Midbrain (tissue), 1 donor: ENCODE measurements around the gene CFAP54.
A peak's percentile ranks its signal among the peaks of the same experiment; 100 is the strongest.
"Not testable (repeated sequence)": the region's sequence is repeated elsewhere in the genome, so short reads cannot be mapped to it uniquely, and the experiment has no call there.

Experiments used
- DNase-seq: peaks from one replicate; lab custom pipeline; 2025; lab: John Stamatoyannopoulos, UW

Gene CFAP54

DNA sequence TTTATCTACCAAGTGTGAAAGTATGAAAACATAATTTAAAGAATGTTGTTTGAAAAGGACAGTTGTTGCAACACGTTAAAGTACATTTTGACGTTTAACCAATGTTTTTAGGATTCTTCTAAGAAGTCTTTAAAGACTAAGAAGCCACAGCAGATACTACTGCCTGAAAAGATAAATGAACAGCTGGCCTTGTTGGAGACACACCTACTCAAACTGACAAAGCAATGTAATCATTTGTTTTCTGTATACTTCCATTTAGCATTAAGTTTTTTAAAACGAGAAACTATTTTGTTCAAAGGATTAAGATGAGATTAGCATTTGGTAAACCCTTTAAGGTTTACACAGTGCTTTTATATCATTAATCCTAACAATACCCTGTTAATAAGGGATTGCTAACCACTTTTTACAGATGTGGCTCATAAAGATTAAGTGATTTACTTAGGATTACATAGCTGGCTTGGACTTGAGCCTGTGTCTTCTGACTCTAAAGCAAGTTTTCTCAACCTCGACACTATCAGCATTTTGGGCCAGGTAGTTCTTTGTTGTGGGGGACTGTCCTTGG is 134.4 kb downstream of the CFAP54 start:
- DNase-seq: no peak

DNA sequence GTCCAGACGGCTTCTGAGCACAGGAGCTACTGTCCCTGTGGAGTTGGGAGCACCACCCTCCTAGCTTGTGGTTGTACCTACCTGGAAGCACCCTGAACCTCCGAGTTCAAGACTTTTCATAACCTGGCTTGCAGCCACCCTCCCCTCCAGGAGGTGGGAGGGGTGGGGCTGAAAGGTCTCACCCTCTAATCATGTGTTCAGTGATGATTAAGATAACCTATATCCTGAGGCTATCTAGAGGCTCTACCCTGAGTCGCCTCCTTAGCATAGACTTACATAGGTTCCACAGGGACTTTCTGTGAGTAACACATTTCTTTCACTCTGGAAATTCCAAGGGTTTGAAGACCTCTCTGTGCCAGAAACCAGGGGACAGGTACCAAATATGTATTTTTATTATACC is 146.5 kb downstream of the CFAP54 start:
- no peak for DNase-seq

DNA sequence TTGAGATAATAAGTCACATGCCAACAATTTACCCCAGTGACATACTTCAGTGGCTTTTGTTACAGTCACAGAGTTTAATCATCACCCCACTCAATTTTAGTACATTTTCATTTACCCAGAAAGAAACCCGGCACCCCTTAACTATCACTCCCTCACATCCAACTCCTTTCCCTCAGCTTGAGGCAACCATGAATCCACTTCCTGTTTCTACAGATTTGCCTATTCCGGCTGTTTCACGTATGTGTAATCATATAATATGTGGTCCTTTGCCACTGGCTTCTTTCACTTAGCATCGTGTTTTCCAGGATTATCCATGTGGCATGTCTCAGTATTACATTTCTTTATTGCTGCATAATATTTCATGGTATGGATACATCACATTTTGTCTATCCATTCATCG is 147.5 kb downstream of the CFAP54 start:
- DNase-seq: no peak

DNA sequence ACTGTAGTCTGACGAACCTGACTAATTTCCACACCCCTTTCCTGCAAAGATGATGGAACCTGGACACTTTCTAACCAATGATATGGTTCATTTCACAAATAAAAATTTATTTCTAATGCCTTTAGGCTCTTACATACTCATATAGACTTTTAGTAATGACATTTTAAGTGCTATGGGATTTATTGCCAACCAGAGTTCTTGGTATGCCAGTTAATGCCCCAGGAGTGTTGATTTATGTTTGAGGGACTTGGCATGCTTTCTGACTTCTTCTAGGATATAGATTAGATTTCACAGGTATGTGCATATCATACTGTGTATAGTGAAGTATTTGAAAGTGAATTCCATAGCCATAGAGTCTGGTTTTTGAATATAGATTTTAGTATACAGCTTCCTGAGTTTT is 159.5 kb downstream of the CFAP54 start:
- DNase-seq: no peak

DNA sequence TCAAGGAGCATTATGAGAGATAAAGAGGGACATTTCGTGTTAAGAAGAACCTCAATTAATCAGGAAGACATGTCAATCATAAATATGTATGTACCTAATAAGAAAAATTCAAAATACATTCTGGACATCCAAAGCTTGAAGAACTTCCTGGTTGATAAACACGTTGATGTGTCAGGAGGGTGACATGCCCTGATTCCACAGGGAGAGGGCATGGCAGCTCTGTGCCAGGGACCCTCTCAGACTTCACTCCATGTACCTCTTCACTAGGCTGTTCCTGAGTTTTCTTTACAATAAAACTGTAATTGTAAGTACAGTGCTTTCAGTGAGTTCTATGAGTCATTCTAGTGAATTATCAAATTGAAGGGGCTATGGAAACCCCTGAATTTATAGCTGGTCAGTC is 163.5 kb downstream of the CFAP54 start:
- no peak for DNase-seq

DNA sequence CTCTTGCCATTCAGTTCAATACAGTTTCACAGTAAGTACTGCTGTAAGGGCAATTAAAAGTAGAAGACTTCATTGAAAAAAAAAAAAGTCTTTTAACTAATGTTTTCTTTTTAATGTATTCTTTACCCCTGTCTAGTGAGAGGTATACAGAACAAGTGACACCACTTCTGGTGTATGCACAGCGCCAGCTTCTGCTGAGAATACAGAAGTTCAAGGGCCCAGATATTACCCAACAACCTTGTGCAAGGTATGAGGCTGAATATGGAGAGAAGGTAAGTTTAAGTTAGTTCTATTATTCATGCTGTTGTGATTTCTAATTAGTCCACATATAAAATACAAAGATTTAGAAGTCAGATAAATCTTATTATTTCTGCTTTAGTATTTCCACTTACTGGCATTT is 168.7 kb downstream of the CFAP54 start:
- no peak for DNase-seq

DNA sequence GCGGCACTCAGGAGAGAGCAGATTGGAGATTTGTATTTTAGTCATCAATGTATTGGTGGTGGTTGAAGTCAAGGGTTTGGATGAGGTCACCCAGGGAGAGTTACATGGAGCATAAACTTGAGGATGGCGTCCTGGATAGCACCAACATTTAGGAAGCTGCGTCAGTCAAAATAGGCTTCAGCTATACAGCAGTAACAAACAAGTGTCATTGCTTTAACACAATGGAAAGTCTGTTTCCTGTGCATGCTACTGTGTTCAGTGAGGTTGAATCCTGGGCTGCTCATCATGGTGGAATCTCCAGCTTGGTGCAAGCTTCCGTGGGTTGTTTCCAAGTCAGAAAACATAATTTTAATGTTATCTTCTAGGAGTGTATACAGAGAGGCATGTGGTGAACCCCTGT is 180.4 kb downstream of the CFAP54 start:
- no peak for DNase-seq

DNA sequence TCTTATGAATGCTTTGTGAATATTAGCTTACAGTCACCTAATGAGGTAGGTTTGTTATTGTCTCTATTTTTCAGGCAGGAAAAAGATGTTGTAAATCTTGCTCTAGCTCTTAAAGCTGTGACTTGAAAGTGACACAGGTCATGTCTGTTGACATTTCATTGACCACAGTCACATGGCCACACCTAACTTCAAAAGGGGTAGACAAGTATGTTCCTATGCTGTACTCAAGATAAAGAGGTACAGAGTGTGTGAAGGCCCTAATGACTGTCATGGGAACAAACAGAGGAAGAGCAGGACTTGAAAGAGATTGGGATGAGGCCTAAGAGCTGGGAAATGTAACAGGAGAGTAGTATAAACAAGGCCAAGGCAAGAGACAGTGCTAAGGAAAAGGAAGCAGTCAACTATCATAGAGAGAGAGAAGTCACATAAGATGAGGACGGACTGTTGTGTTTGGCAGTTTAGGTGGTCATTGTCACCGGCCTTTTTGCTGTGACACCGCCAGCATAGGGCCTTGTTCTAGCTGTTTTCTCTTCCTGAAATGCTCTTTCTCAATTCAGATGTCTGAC is 181.0 kb downstream of the CFAP54 start:
- DNase-seq: no peak

DNA sequence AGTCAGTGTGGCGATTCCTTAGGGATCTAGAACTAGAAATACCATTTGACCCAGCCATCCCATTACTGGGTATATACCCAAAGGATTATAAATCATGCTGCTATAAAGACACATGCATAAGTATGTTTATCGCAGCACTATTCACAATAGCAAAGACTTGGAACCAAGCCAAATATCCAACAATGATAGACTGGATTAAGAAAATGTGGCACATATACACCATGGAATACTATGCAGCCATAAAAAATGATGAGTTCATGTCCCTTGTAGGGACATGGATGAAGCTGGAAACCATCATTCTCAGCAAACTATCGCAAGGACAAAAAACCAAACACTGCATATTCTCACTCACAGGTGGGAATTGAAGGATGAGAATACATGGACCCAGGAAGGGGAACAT is 186.1 kb downstream of the CFAP54 start:
- not testable (repeated sequence) for DNase-seq

DNA sequence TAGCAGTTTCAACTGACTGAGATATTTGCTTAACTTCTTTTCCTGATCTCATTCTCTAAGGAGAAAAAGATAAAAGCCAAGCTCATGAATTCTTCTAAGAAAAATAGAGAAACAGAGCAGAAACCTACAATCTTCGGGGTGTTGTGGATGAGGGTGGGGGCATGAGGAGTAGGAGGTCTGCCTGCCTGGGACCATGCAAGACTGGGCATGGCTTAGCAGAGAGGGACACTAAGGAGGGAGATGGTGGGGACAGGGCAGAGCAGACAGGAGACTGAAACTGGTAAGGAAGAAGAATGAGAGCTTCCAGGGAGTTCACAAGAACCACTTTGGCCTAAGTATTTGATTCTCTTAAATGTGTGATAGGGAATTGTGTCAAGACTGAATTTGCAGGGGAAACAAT is 188.0 kb downstream of the CFAP54 start:
- DNase-seq: no peak

DNA sequence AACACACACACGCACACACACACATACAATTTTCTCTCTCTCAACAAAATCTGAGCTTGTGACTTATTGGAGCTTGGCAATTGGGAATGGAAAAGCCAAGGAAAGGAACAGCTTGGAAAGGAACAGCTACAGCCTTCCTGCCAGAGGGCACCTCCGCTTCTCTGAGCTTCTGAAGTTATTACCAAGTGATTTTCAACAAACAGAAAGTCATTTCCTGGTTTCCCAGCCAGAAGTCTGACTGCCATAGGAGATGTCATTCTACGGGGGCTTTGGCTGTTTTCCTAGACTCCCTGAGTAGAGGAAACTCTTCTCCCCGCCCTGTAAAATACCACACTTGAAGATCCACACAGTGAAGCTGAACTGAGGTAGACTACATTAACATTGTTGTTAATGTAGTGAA is 198.3 kb downstream of the CFAP54 start:
- no peak for DNase-seq

DNA sequence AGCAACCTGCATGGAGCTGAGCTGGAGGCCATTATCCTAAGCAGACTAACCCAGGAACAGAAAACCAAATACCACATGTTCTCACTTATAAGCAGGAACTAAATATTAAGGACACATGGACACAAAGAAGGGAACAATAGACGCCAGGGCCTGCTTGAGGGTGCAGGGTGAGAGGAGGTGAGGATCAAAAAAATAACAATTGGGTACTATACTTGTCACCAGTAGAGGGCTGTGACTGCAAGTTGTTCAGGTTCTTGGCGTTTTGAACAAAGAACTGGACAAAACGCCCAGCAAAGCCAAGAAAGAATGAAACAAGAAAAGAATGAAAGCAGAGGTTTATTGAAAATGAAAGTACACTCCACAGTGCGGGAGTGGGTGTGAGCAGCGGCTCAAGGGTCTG is 209.1 kb downstream of the CFAP54 start:
- DNase-seq: no peak

DNA sequence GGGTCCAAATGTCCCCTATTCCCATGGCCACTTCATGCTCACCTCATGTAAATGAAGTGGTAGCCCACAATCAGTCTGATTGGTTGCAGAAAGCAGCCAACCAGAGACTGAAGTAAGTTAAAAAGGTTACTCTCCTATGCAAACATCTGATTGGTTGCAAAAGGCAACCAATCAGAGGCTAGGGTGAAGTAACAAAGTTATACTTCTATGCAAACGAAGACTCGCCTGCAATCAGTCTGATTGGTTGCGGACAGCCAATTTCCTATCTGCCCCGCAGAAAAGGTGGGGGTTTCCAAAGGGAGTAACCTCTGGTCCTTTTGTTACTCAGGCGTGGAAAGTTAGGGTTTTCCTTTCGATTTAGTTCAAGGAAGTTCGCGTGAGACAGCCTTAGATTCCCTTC is 209.6 kb downstream of the CFAP54 start:
- no peak for DNase-seq

DNA sequence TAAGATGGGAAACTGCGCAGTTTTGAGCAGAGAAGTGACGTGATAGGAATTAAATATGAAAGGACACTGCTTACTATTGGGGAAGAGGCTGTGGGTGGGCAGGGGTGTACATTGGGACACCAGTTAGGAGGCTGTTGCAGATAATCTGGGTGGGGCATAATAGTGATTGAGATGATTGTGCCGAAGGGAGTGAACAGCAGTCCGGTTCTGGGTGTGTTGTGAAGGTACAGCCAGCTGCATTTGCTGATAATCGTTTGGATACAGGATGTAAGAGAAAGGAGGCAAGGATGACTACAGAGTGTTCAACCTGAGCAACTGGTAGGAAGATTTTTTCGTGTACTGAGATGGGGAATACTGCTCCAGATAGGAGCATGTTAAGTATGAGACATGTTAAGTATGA is 212.5 kb downstream of the CFAP54 start:
- no peak for DNase-seq

DNA sequence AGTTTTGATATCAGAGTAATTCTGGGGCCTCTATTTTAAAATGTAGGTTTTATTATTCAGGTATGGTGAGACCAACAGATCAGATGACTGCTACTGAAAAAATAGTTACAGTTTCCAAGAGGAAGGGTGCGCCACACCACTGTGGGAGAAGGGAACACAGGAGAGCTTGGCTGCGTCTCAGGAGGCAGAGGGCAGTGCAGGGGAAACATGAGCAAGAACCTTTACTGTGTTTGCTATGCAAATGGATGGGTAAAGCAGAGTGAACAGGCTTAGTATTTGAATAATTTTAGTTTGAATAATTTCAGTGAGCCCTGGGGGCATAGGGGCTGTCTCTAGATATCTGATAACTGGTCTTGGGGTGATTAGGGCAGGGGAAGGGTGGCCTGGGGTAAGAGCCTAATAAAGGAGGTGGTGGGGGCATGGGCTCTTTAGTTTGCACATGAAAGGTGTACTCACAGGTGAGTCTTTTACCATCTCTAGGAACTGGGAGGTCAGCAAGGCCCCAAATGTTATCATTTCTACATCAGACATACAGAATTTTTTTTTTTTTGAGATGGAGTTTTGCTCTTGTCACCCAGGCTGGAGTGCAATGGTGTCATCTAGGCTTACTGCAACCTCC is 220.9 kb downstream of the CFAP54 start:
- DNase-seq: no peak

DNA sequence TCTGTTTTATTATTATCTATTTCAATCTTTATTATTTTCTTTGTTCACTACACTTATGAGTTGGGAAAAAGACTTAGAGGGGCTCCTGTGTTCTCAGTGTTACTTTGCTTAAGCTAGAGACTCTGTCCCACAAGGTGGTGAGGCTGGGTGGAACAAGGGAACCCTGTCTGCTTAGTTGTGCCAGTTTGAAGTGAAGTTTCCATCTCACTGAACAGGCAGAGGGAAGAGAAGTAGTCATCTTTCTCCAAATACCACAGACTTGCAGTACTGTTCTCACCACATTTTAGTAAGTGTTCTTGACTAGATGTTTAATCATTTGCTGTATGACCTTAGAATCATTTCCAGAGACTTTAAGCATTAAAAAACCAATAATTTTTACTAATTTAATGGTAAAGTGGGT is 222.0 kb downstream of the CFAP54 start:
- no peak for DNase-seq

DNA sequence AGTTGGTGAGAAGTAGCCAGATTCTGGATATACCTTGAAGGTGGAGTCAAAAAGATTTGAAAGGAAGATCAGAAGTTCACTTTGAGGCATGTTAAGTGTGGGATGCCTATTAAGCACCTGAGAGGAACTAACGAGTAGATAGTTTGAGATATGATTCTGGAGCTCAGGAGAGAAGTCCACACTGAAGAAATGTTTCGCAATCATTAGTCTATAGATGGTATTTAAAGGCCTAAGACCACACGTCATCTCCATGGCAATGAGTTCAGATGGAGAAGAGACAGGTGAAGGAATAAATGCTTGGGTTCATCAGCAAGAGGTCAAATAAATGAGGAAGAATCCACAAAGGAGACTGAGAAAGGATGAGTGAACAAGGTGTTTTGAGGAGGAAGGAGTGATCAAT is 224.8 kb downstream of the CFAP54 start:
- DNase-seq: no peak

DNA sequence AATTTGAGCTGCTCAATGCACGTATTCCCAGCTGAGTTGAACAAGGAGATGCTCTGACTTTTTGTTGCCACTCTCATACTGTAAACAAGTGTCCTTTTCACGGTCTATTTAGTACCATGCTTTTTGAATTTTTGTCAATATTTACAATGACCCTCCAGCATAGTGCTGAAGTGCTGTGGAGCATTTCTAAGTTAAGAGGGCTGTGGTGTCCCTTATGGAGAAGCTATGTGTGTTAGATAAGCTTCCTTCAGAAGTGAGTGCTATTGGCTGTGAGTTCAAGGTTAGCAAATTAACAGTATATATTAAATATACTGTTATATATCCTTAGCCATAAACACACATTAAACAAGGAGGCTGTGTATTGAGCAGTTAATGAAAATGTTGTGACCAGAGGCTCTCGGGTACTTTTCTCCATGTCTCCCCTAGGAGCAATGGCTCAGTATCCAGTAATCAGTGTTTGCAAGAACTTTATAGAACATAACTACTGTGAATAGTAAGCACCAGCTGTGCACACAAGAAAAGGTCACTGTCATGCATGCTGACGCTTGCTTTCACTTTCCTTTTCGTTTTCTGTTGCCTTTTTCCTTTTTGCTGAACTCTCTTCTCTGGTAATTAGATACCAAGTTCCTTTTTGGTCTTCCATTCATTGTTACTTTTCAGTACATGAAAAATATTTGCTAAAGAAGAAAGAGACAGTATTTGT is 230.4 kb downstream of the CFAP54 start:
- peak; percentile 1 for DNase-seq

DNA sequence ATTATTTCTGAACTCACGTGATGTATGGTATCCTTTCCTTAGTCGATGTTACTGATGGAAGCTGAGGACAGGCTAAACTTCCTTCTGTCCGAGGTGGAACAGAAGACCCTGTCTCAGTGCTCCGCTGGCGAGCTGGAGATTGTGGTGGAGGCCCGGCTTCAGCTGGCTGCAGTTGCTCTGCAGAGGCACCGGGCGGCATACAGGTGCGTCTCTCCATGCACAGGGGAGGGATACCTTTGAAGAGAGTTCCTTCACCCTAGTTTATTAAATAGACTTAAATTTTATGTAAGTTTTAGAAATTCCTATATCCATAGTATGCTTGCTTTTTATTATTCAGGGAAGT is 231.0 kb downstream of the CFAP54 start:
- no peak for DNase-seq

DNA sequence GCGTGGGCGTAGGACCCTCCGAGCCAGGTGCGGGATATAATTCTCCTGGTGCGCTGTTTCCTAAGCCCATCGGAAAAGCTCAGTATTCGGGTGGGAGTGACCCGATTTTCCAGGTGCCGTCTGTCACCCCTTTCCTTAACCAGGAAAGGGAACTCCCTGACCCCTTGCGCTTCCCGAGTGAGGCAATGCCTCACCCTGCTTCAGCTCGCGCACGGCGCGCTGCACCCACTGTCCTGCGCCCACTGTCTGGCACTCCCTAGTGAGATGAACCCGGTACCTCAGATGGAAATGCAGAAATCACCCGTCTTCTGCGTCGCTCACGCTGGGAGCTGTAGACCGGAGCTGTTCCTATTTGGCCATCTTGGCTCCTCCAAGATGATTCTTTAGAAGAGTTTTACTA is 240.1 kb downstream of the CFAP54 start:
- not testable (repeated sequence) for DNase-seq

DNA sequence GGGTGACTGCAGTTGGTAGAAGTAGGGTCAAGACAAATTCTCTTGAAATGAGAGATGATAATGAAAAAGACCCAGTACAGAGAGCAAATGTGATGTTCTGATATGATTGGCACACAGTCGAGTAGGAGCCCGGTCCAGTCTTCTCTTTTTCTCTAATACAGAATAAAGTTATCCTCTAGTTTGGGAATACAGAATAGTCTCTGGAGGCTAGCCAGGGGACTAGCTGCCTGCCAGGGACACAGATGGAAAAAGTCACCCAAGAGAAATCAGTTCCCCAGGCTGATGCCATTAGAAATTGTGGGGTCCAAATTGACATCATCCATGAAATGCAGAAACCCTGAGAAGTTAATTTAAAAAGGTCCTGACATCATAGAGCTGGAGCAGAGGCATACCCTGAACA is 240.5 kb downstream of the CFAP54 start:
- DNase-seq: no peak

DNA sequence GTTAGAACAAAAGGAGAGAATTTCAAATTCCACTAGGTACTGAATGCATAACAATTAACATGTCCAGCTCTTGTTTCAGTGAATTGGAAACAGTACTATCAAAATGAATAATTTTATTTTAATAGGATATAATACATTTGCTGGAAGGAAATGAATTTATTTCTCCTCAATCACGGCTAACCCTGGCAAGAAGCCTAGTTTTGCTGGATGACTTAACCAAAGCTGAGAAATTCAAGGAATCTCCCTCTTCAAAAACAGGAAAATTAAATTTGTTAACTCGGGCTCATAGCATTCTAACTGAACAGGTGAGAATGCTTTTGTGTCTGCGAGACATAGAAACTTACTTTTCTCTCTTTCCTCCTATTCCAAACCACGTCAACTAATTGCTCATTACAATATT is 254.2 kb downstream of the CFAP54 start:
- DNase-seq: no peak

DNA sequence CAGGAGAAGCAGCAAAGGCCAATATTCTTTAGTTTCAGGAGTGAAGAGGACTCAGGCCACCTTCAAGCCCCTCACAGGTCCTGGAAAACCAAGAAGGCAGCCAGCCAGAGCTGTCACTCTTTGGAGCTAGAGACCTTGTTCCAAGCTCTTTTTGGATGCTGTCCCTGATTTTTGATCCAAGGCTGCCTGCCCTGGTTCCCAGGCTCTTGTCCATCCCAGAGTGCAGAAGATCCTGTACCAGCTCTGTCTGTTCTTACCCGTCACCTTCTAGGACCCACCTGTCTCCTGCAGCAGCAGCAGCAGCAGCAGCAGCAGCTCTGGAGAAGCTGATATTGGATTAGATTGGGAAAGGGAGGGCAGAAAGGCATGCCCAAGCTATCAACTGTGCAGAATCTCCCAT is 260.6 kb downstream of the CFAP54 start:
- no peak for DNase-seq

DNA sequence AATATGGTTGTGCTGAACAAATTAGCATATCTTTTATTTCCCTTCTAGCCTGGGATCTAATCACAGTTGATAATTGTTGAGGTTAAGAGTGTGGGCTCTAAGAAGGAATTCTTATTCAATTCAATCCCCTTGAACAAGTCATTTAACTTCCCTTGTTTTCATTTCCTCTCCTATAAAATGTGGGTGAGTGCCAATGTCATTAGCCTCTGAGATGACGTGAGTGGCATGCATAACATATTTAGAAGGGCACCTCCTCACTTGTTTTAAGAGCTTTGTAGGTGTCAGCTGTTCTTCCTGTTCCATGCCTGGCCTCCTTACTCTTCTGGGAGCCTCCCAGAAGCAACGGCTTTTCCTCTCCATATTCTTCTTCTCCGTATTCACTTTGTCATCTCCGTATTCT is 262.2 kb downstream of the CFAP54 start:
- DNase-seq: no peak
